HepG2 (cell line): ENCODE data around the gene POU3F1. TPM values are rescaled to one million over a fixed set of nuclear protein-coding genes. Genes with fewer than 3 reads are reported as not detected.

Experiments
- ATAC-seq: fragments of 200-7000 bp; cut with Tn5 transposase; 3 replicates; pipeline ENCODE4 v1.9.1; 2020; ENCODE audit warnings: mild to moderate bottlenecking, moderate library complexity
- BruUV-seq: library from RNA; stranded (reverse); fragments of 400-500 nt; replicated peaks from 2 replicates; lab custom pipeline; 2021; lab: Mats Ljungman, UMichigan
- CTCF ChIA-PET: fragments of 300-600 bp; formaldehyde crosslinking; extraction: SDS; loops from one replicate; lab custom pipeline; 2021; ENCODE audit warnings: low total read pairs, inconsistent platforms, low intra/inter-chr PET ratio; lab: Yijun Ruan, JAX
- POLR2A ChIA-PET: fragments of 350-600 bp; sonication (Branson Sonifier 250); formaldehyde crosslinking; loops from one replicate; lab custom pipeline; 2020; ENCODE audit warnings: antibody characterized with exemption, inconsistent platforms; lab: Yijun Ruan, JAX
- DNase-seq: peaks from one replicate; pipeline ENCODE4 v3.0.0-alpha.2; 2015; ENCODE audit warnings: low spot score
- FAIRE-seq: peaks from 3 replicates; lab custom pipeline; 2011; peaks lifted over from hg19 to GRCh38; lab: Jason Lieb, UNC
- H2AFZ ChIP-seq: one replicate; pipeline ENCODE4 v1.6.1; 2011; ENCODE audit warnings: low read length, inconsistent platforms
- H3K27ac ChIP-seq: fragments of 300-600 bp; 3 replicates; pipeline ENCODE4 v1.8.0; 2011; ENCODE audit warnings: mixed run types, mild to moderate bottlenecking, mixed read lengths, low read length, inconsistent platforms; ENCODE audit not compliant: insufficient read depth; ENCODE audit errors: extremely low read length
- H3K27me3 ChIP-seq, 2 experiments: fragments of 200-600 bp in 1 of 2; 2 replicates in 1 of 2; 3 replicates in 1 of 2; pipeline versions ENCODE4 v1.6.0 to v1.8.0; 2011; ENCODE audit warnings: low read length in 2 of 2, mild to moderate bottlenecking in 2 of 2, moderate library complexity in 2 of 2, inconsistent platforms in 1 of 2; ENCODE audit not compliant: insufficient read depth in 2 of 2, control insufficient read depth in 1 of 2
- H3K36me3 ChIP-seq, 2 experiments: fragments of 200-600 bp in 1 of 2; replicated peaks in 1 of 2; 2 replicates in 1 of 2; 3 replicates in 1 of 2; pipeline versions ENCODE4 v1.5.1 to v1.8.0; 2011; ENCODE audit warnings: low read length in 2 of 2, inconsistent platforms in 1 of 2; ENCODE audit not compliant: insufficient read depth in 2 of 2, control insufficient read depth in 1 of 2
- H3K4me1 ChIP-seq: 2 replicates; pipeline ENCODE4 v1.5.1; 2012; ENCODE audit warnings: low read length, inconsistent platforms; ENCODE audit not compliant: insufficient read depth
- H3K4me2 ChIP-seq: 2 replicates; pipeline ENCODE4 v1.6.0; 2011; ENCODE audit warnings: low read depth, low read length, inconsistent platforms
- H3K4me3 ChIP-seq, 3 experiments: fragments of 200-600 bp in 1 of 3; sonication (generic), shearing (Covaris generic) in 1 of 3; replicated peaks in 1 of 3; 2 replicates each; pipeline ENCODE4 v1.5.1; 2011 to 2016; ENCODE audit warnings: low read length in 3 of 3, inconsistent platforms in 2 of 3, low read depth in 2 of 3, mild to moderate bottlenecking in 2 of 3, control low read depth in 1 of 3, mixed read lengths in 1 of 3; ENCODE audit not compliant: insufficient read depth in 1 of 3
- H3K79me2 ChIP-seq: one replicate; pipeline ENCODE4 v1.6.1; 2011; ENCODE audit warnings: low read length, inconsistent platforms; ENCODE audit not compliant: insufficient read depth
- H3K9ac ChIP-seq: 2 replicates; pipeline ENCODE4 v1.6.0; 2011; ENCODE audit warnings: mild to moderate bottlenecking, low read depth, low read length, inconsistent platforms; ENCODE audit not compliant: insufficient read depth
- H3K9me3 ChIP-seq: 2 replicates; pipeline ENCODE4 v1.5.1; 2012; ENCODE audit warnings: mild to moderate bottlenecking, low read length
- H4K20me1 ChIP-seq: 2 replicates; pipeline ENCODE4 v1.6.0; 2011; ENCODE audit warnings: inconsistent platforms, mild to moderate bottlenecking, low read length, moderate library complexity; ENCODE audit not compliant: insufficient read depth
- ATF7-NPFF ChIP-seq: sonication (generic); formaldehyde crosslinking; IDR thresholded peaks from 2 replicates; pipeline ENCODE4 v1.8.1; 2023; ENCODE audit warnings: mild to moderate bottlenecking, low read depth, missing genetic modification reagents, moderate library complexity
- BHLHE40 ChIP-seq: IDR thresholded peaks from 2 replicates; pipeline ENCODE4 v1.6.1; 2011; ENCODE audit warnings: low read length, improper control_type of control experiment
- CCDC6 ChIP-seq: sonication (generic); formaldehyde crosslinking; IDR thresholded peaks from 2 replicates; pipeline ENCODE4 v1.8.1; 2022; ENCODE audit warnings: mild to moderate bottlenecking, missing genetic modification reagents, moderate library complexity
- MTF2 ChIP-seq: sonication (generic); formaldehyde crosslinking; IDR thresholded peaks from 2 replicates; pipeline ENCODE4 v1.5.0; 2020; ENCODE audit warnings: missing genetic modification reagents, borderline replicate concordance
- NCOA5 ChIP-seq: sonication (generic); formaldehyde crosslinking; IDR thresholded peaks from 2 replicates; pipeline ENCODE4 v1.4.0; 2020; ENCODE audit warnings: missing genetic modification reagents
- RAD51 ChIP-seq: fragments of 450-650 bp; IDR thresholded peaks from 2 replicates; pipeline ENCODE4 v1.6.1; 2016; ENCODE audit warnings: borderline replicate concordance
- RARA ChIP-seq: IDR thresholded peaks from 2 replicates; pipeline ENCODE4 v1.6.1; 2016; ENCODE audit warnings: missing genetic modification reagents, missing compliant biosample characterization
- RELA ChIP-seq: sonication (generic); formaldehyde crosslinking; IDR thresholded peaks from 2 replicates; pipeline ENCODE4 v1.4.0; 2020; ENCODE audit warnings: missing genetic modification reagents
- SMYD3 ChIP-seq: sonication (generic); formaldehyde crosslinking; IDR thresholded peaks from 2 replicates; pipeline ENCODE4 v1.8.1; 2023; ENCODE audit warnings: mild to moderate bottlenecking, missing genetic modification reagents
- TBL1XR1 ChIP-seq: fragments of 150-350 bp; IDR thresholded peaks from 2 replicates; pipeline ENCODE4 v1.6.1; 2014; ENCODE audit warnings: borderline replicate concordance, low read length; ENCODE audit not compliant: partially characterized antibody
- ZFP41 ChIP-seq: sonication (generic); formaldehyde crosslinking; IDR thresholded peaks from 2 replicates; pipeline ENCODE4 v1.4.0; 2020; ENCODE audit warnings: mild to moderate bottlenecking, missing genetic modification reagents, borderline replicate concordance
- ZNF431 ChIP-seq: sonication (generic); formaldehyde crosslinking; IDR thresholded peaks from 2 replicates; pipeline ENCODE4 v1.9.0; 2022; ENCODE audit warnings: missing genetic modification reagents, low read depth, mild to moderate bottlenecking, borderline replicate concordance
- ZNF501 ChIP-seq: sonication (generic); formaldehyde crosslinking; IDR thresholded peaks from 2 replicates; pipeline ENCODE4 v1.5.1; 2020; ENCODE audit warnings: mild to moderate bottlenecking, moderate library complexity, missing genetic modification reagents
- ZNF546 ChIP-seq: sonication (generic); formaldehyde crosslinking; conservative IDR thresholded peaks from 2 replicates; pipeline ENCODE4 v1.8.1; 2023; ENCODE audit warnings: mild to moderate bottlenecking, missing genetic modification reagents
- ZNF781 ChIP-seq: sonication (generic); formaldehyde crosslinking; IDR thresholded peaks from 2 replicates; pipeline ENCODE4 v1.5.1; 2020; ENCODE audit warnings: borderline replicate concordance, mild to moderate bottlenecking, missing genetic modification reagents; ENCODE audit errors: not compliant biosample characterization
- ZZZ3 ChIP-seq: sonication (generic); formaldehyde crosslinking; IDR thresholded peaks from 2 replicates; pipeline ENCODE4 v1.4.0; 2020; ENCODE audit warnings: missing genetic modification reagents, mild to moderate bottlenecking, borderline replicate concordance
- WGBS: methylation state at CpG from one replicate; pipeline ENCODE4 v1.1.6; 2017; ENCODE audit warnings: low lambda C conversion rate; 5-methylcytosine and 5-hydroxymethylcytosine counted together
- in situ Hi-C: cut with HindIII; loops from 2 replicates; pipeline ENCODE4 v1.10.0; 2017; ENCODE audit warnings: low pct_unique_long_range_greater_than_20kb; ENCODE audit not compliant: extremely low pct_ligation_motif_present
- intact Hi-C: fragments of 100-400 bp; cut with micrococcal nuclease; formaldehyde crosslinking; loops from one replicate; pipeline ENCODE4 v1.10.0; 2022; ENCODE audit not compliant: unreplicated experiment
- polyA plus RNA-seq, 8 experiments: library from polyadenylated mRNA; depleted of rRNA in 3 of 8; stranded (reverse) in 7 of 8; unstranded in 1 of 8; fragments of >200 nt; fragmentation: Illumina TruSeq in 4 of 8; extraction: Trizol in 4 of 8; gene quantifications; 2 replicates each; pipeline versions ENCODE4 v1.2.1 to v1.2.3, GENCODE V29; 2011 to 2016; ENCODE audit warnings: low read depth in 4 of 8, missing spikeins in 1 of 8, mixed read lengths in 1 of 8; ENCODE audit not compliant: insufficient read depth in 1 of 8
- total RNA-seq, 5 experiments: library from RNA; depleted of rRNA; stranded (reverse); fragments of >200 nt; fragmentation: Illumina TruSeq; extraction: Trizol; gene quantifications; 2 replicates each; pipeline ENCODE4 v1.2.3, GENCODE V29; 2016; ENCODE audit warnings: low read depth in 1 of 5
- TF ChIP-seq, protein P1 (sequence below): sonication (generic); formaldehyde crosslinking; IDR thresholded peaks from 2 replicates; pipeline ENCODE4 v1.8.0; 2022; ENCODE audit warnings: low read depth, missing genetic modification reagents
- TF ChIP-seq, protein P2 (sequence below): IDR thresholded peaks from 2 replicates; pipeline ENCODE4 v1.6.1; 2016; ENCODE audit warnings: mild to moderate bottlenecking, missing biosample characterization, missing genetic modification reagents

POU3F1 gene
- total and polyA plus RNA-seq, 2 of the 13 experiments (the other 11 are each of a cell fraction or from before 2014, with no cell fraction given): not detected

DNA sequence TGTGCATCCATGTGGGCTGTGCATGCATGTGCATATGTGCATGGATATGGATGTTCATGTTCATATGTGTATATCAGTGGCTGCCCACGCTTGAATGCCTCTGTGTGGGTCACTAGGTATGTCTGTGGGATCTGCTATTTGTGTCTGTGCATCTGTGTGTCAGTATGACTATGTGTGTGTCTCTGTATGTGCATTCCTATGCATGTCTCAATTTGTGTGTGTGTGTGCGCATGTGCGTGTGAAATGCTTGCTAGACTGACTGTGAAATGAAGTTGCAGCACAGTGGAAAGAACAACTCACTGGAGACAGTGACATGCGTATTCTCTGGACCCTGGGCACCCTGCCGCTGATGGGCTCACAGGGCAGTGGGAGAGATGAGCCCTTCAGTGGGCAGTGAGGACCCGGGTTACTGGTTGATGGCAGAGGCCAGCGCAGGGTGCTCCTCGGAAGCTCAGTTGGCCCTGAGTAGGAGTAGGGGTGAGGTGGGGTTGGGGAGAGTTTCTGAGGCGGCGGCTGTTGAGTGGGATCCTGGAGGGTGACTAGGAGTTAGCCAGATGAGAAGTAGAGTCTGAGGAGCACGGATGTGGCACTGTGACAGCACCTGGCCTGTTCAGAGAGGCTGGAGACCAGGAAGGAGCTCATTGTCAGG, 43.2 kb upstream of the POU3F1 start:
- POLR2A ChIA-PET: no interaction called here
- WGBS: 67% methylated on average over 9 of the region's 11 CpGs
- in situ Hi-C loops: no loop called here

DNA sequence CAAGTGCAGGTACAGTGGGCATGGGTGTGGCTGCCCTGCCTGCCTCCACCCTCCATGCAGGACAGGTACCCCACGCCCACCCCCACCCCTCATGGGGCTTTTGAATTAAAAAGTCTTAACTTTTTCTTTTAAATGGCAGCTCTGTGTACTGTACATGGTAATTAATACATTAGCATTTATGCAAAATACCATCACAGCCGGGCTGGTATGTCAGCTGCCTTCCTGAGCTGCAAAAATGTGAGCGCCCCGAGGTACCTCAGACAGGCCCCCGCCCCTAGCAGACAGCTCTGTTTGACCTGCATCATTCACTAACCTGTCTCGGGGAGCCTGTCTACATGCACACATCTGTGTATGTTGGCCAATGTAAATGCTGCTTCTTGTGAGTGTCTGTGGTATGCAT, 42.2 kb upstream of the POU3F1 start:
- FAIRE-seq (no peak), ATAC-seq (no peak), DNase-seq (no peak)
- ChIA-PET CTCF (no interaction called here), POLR2A (interaction anchor here (0.7 kb wide), 1 partner anchor 196 kb away, joined by 3 read pairs; no protein-coding TSS in a partner anchor)
- Histone ChIP-seq H4K20me1 (no peaks in the 10 kb centered on the region), H3K9ac (no peak overlapping the region), H3K27ac (no peak overlapping the region), H3K4me1 (peaks cover 33% of the 10 kb centered on the region), H3K27me3 (no peaks in the 10 kb centered on the region), H3K4me2 (no peak overlapping the region), H3K4me3 (no peak overlapping the region), H3K9me3 (no peaks in the 10 kb centered on the region), H2AFZ (no peak overlapping the region), H3K36me3 (no peaks in the 10 kb centered on the region), H3K79me2 (no peaks in the 10 kb centered on the region)
- in situ Hi-C loops (no loop called here), intact Hi-C loops (no loop called here)
- TF ChIP-seq ZNF546 (CRISPR knock-in tag): no peak
- TF ChIP-seq, protein P1, sequence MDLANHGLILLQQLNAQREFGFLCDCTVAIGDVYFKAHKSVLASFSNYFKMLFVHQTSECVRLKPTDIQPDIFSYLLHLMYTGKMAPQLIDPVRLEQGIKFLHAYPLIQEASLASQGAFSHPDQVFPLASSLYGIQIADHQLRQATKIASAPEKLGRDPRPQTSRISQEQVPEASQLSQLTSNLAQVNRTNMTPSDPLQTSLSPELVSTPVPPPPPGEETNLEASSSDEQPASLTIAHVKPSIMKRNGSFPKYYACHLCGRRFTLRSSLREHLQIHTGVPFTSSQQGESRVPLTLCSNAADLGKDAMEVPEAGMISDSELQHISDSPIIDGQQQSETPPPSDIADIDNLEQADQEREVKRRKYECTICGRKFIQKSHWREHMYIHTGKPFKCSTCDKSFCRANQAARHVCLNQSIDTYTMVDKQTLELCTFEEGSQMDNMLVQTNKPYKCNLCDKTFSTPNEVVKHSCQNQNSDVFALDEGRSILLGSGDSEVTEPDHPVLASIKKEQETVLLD (CRISPR knock-in tag): no peak
- no peak for TF ChIP-seq MTF2 (CRISPR knock-in tag)
- no peak for TF ChIP-seq SMYD3 (CRISPR knock-in tag)
- TF ChIP-seq ZZZ3: no peak
- no peak for TF ChIP-seq RARA (CRISPR knock-in tag)
- TF ChIP-seq, protein P2, sequence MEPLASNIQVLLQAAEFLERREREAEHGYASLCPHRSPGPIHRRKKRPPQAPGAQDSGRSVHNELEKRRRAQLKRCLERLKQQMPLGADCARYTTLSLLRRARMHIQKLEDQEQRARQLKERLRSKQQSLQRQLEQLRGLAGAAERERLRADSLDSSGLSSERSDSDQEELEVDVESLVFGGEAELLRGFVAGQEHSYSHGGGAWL: no peak
- no peak for TF ChIP-seq NCOA5
- no peak for TF ChIP-seq ZNF501
- no peak for TF ChIP-seq ZNF431 (CRISPR knock-in tag)
- TF ChIP-seq ATF7-NPFF (CRISPR knock-in tag): no peak
- BruUV-seq: no TSS peak
- 28% methylated on average over 3 of the region's 6 CpGs for WGBS

More for the DNA sequence above, 43.2 kb upstream of the POU3F1 start:
- Histone ChIP-seq H3K79me2 (no peaks in the 10 kb centered on the region), H3K4me1 (peaks cover 23% of the 10 kb centered on the region), H3K27ac (no peak overlapping the region), H3K9me3 (no peaks in the 10 kb centered on the region), H3K4me2 (no peak overlapping the region), H3K4me3 (no peak overlapping the region), H3K27me3 (no peaks in the 10 kb centered on the region), H3K9ac (no peak overlapping the region), H3K36me3 (no peaks in the 10 kb centered on the region), H2AFZ (no peak overlapping the region), H4K20me1 (no peaks in the 10 kb centered on the region)
- ATAC-seq: no peak
- intact Hi-C loops: no loop called here
- no peak for FAIRE-seq
- CTCF ChIA-PET: no interaction called here
- no TSS peak for BruUV-seq
- DNase-seq: no peak
- TF ChIP-seq RAD51 (no peak), CCDC6 (no peak), TBL1XR1 (no peak), ZNF781 (CRISPR knock-in tag) (no peak), ZFP41 (CRISPR knock-in tag) (no peak), RELA (no peak), BHLHE40 (no peak)
